ENCODE data around the gene ATP8B2. TPM values are rescaled to one million over a fixed set of nuclear protein-coding genes. Genes with fewer than 3 reads are reported as not detected.
"Not testable (repeated sequence)": the region's sequence is repeated elsewhere in the genome, so short reads cannot be mapped to it uniquely, and the experiment has no call there.

The ATP8B2 gene
- total RNA-seq (2022) (27.1 and 66.3 TPM in 2 replicates), Bru-seq, nascent RNA (percentile 67 among the genes with signal in this experiment), BruChase-seq, experiment 1, labeled RNA remaining after a 6-hour chase (percentile 93 among the genes with signal in this experiment), BruChase-seq, experiment 2, labeled RNA remaining after a 2-hour chase (percentile 87 among the genes with signal in this experiment)
- long read RNA-seq, partial matches to known transcripts, result 1 of 14 reads
- long read RNA-seq, other reads (novel, unspliced or antisense), result 13 of 14 reads

GRCh38 chr1:154324669-154325582 is at the start of gene ATP8B2:
TSS of gene ATP8B2 (plus strand) at chr1:154325525. CDS start at chr1:154328142, 2,617 bp downstream.
- POLR2A ChIA-PET, result interaction anchor here (0.5 to 4.5 kb wide), 4 partner anchors 11 to 99 kb away, joined by 3 to 27 read pairs (median 4); partner anchors contain the start of gene IL6R

GRCh38 chr1:154276797-154277196 is 48.5 kb upstream of the ATP8B2 start:
- Mint-ChIP-seq H3K4me3 (ENCODE audit: unreplicated experiment) (no peak overlapping the region), H3K27me3 (ENCODE audit: insufficient read depth, unreplicated experiment) (no peaks in the 10 kb centered on the region), H3K36me3 (ENCODE audit: insufficient read depth, unreplicated experiment) (peaks cover 34% of the 10 kb centered on the region), H3K4me1 (ENCODE audit: insufficient read depth, unreplicated experiment) (peaks cover 19% of the 10 kb centered on the region), H3K9me3 (ENCODE audit: unreplicated experiment) (no peaks in the 10 kb centered on the region), H3K27ac (ENCODE audit: low read depth, unreplicated experiment) (no peak overlapping the region)
- intact Hi-C loops (cut with micrococcal nuclease), result no loop called here
- CTCF ChIA-PET, result interaction anchor here (0.6 to 2.0 kb wide), 7 partner anchors 22 to 550 kb away, joined by 3 to 13 read pairs (median 3); no protein-coding TSS in a partner anchor
- no peak for DNase-seq (ENCODE audit: unreplicated experiment)
- peak; percentile 26 for TF ChIP-seq CTCF (IDR thresholded peaks at IDR 0.05; ENCODE audit: unreplicated experiment)
- POLR2A ChIA-PET, result interaction anchor here (0.7 to 1.3 kb wide), 6 partner anchors 14 to 129 kb away, joined by 3 read pairs; no protein-coding TSS in a partner anchor
- no TSS peak for BruUV-seq (replicated peaks)

More at GRCh38 chr1:154324669-154325582, at the start of gene ATP8B2:
- Mint-ChIP-seq H3K4me1 (ENCODE audit: insufficient read depth, unreplicated experiment) (peaks cover 31% of the 10 kb centered on the region), H3K36me3 (ENCODE audit: insufficient read depth, unreplicated experiment) (peaks cover 3% of the 10 kb centered on the region), H3K9me3 (ENCODE audit: unreplicated experiment) (no peaks in the 10 kb centered on the region), H3K4me3 (ENCODE audit: unreplicated experiment) (peak within 1 kb of the TSS; percentile 76), H3K27ac (ENCODE audit: low read depth, unreplicated experiment) (peak within 1 kb of the TSS; percentile 77), H3K27me3 (ENCODE audit: insufficient read depth, unreplicated experiment) (no peaks in the 10 kb centered on the region)
- BruUV-seq (replicated peaks), result no TSS peak
- DNase-seq (ENCODE audit: unreplicated experiment), result peak; percentile 85
- TF ChIP-seq CTCF (IDR thresholded peaks at IDR 0.05; ENCODE audit: unreplicated experiment), result peak; percentile 99
- intact Hi-C loops (cut with micrococcal nuclease), result loop anchor here (1.0 to 5.0 kb wide), 4 partner anchors 52 to 221 kb away; partner anchors contain the start of genes HAX1 and IL6R
- CTCF ChIA-PET, result interaction anchor here (0.7 to 6.8 kb wide), 22 partner anchors 9 to 1243 kb away, joined by 3 to 82 read pairs (median 4); no protein-coding TSS in a partner anchor

GRCh38 chr1:154287591-154287990 is 37.7 kb upstream of the ATP8B2 start:
- peaks cover 34% of the 10 kb centered on the region for H3K27me3 Mint-ChIP-seq (ENCODE audit: insufficient read depth, unreplicated experiment)
- not testable (repeated sequence) for H3K4me1 Mint-ChIP-seq (ENCODE audit: insufficient read depth, unreplicated experiment)
- CTCF ChIA-PET, result interaction anchor here (1.0 kb wide), 1 partner anchor 137 kb away, joined by 3 read pairs; no protein-coding TSS in a partner anchor

GRCh38 chr1:154288661-154289060 is 36.7 kb upstream of the ATP8B2 start:
- peaks cover 5% of the 10 kb centered on the region for H3K4me1 Mint-ChIP-seq (ENCODE audit: insufficient read depth, unreplicated experiment)
- DNase-seq (ENCODE audit: unreplicated experiment), result no peak
- BruUV-seq (replicated peaks), result no TSS peak
- POLR2A ChIA-PET, result interaction anchor here (0.7 to 1.3 kb wide), 2 partner anchors 10 to 90 kb away, joined by 3 to 4 read pairs; no protein-coding TSS in a partner anchor
- no peak overlapping the region for H3K27ac Mint-ChIP-seq (ENCODE audit: low read depth, unreplicated experiment)
- H3K4me3 Mint-ChIP-seq (ENCODE audit: unreplicated experiment), result no peak overlapping the region
- TF ChIP-seq CTCF (IDR thresholded peaks at IDR 0.05; ENCODE audit: unreplicated experiment), result no peak
- CTCF ChIA-PET, result interaction anchor here (0.6 to 1.7 kb wide), 4 partner anchors 46 to 212 kb away, joined by 3 to 5 read pairs (median 3); no protein-coding TSS in a partner anchor
- peaks cover 34% of the 10 kb centered on the region for H3K27me3 Mint-ChIP-seq (ENCODE audit: insufficient read depth, unreplicated experiment)
- intact Hi-C loops (cut with micrococcal nuclease), result no loop called here
- H3K36me3 Mint-ChIP-seq (ENCODE audit: insufficient read depth, unreplicated experiment), result no peaks in the 10 kb centered on the region
- H3K9me3 Mint-ChIP-seq (ENCODE audit: unreplicated experiment), result peaks cover 7% of the 10 kb centered on the region

More at GRCh38 chr1:154287591-154287990, 37.7 kb upstream of the ATP8B2 start:
- BruUV-seq (replicated peaks); H3K36me3 Mint-ChIP-seq (ENCODE audit: insufficient read depth, unreplicated experiment); POLR2A ChIA-PET; intact Hi-C loops (cut with micrococcal nuclease); DNase-seq (ENCODE audit: unreplicated experiment); H3K4me3 Mint-ChIP-seq (ENCODE audit: unreplicated experiment); H3K9me3 Mint-ChIP-seq (ENCODE audit: unreplicated experiment); H3K27ac Mint-ChIP-seq (ENCODE audit: low read depth, unreplicated experiment): not testable (repeated sequence)

All from MCF 10A (cell line).